HepG2 (cell line): Measurements from ENCODE around the gene GFPT1. TPM values are rescaled to one million over a fixed set of nuclear protein-coding genes. Genes with fewer than 3 reads are reported as not detected.

Experiments used
- BRF2 ChIP-seq: sonication (generic); formaldehyde crosslinking; IDR thresholded peaks from 2 replicates; pipeline ENCODE4 v1.8.1; 2022; ENCODE audit warnings: mild to moderate bottlenecking, missing genetic modification reagents
- CBX1 ChIP-seq: IDR thresholded peaks from one replicate; pipeline ENCODE4 v1.6.1; 2016; ENCODE audit warnings: antibody characterized with exemption, low read depth
- DMAP1 ChIP-seq: IDR thresholded peaks from 2 replicates; pipeline ENCODE4 v1.6.1; 2016
- EHMT2 ChIP-seq: fragments of 200-600 bp; sonication (generic); IDR thresholded peaks from 2 replicates; pipeline ENCODE4 v1.7.0; 2017; ENCODE audit warnings: antibody characterized with exemption, low read depth, low read length, borderline replicate concordance
- EP300 ChIP-seq, 3 experiments: sonication (generic) in 1 of 3; formaldehyde crosslinking in 1 of 3; IDR thresholded peaks; 2 replicates each; pipeline versions ENCODE4 v1.5.1 to v1.6.1; 2011 to 2020; ENCODE audit warnings: low read depth in 2 of 3, low read length in 2 of 3, borderline replicate concordance in 1 of 3, improper control_type of control experiment in 1 of 3, mild to moderate bottlenecking in 1 of 3, missing genetic modification reagents in 1 of 3, moderate library complexity in 1 of 3
- FOSL1 ChIP-seq: sonication (generic); formaldehyde crosslinking; IDR thresholded peaks from 2 replicates; pipeline ENCODE4 v1.9.0; 2021; ENCODE audit warnings: missing genetic modification reagents, borderline replicate concordance
- GABPA ChIP-seq, 2 experiments: IDR thresholded peaks; 2 replicates each; pipeline ENCODE4 v1.6.1; 2011 to 2016; ENCODE audit warnings: low read depth in 2 of 2, low read length in 1 of 2, missing biosample characterization in 1 of 2, missing genetic modification characterization in 1 of 2
- GABPB1 ChIP-seq: IDR thresholded peaks from 2 replicates; pipeline ENCODE4 v1.6.1; 2016; ENCODE audit warnings: mild to moderate bottlenecking, missing genetic modification reagents, moderate library complexity, missing compliant biosample characterization
- GLI4 ChIP-seq: sonication (generic); formaldehyde crosslinking; IDR thresholded peaks from 2 replicates; pipeline ENCODE4 v1.5.1; 2020; ENCODE audit warnings: missing genetic modification reagents, mild to moderate bottlenecking, moderate library complexity, borderline replicate concordance
- HNRNPLL ChIP-seq: fragments of 200-400 bp; formaldehyde crosslinking; IDR thresholded peaks from 2 replicates; pipeline ENCODE4 v1.6.1; 2017; ENCODE audit warnings: mild to moderate bottlenecking, low read depth, low read length; ENCODE audit not compliant: poor library complexity, severe bottlenecking
- HOXD1 ChIP-seq: sonication (generic); formaldehyde crosslinking; IDR thresholded peaks from 2 replicates; pipeline ENCODE4 v1.5.0; 2020; ENCODE audit warnings: missing genetic modification reagents
- KAT8 ChIP-seq: IDR thresholded peaks from 2 replicates; pipeline ENCODE4 v1.6.1; 2016; ENCODE audit warnings: missing genetic modification reagents, missing compliant biosample characterization
- LBX2 ChIP-seq: sonication (generic); formaldehyde crosslinking; IDR thresholded peaks from 2 replicates; pipeline ENCODE4 v1.5.0; 2020; ENCODE audit warnings: missing genetic modification reagents, mild to moderate bottlenecking, borderline replicate concordance
- MED13 ChIP-seq: sonication (generic); formaldehyde crosslinking; IDR thresholded peaks from 2 replicates; pipeline ENCODE4 v1.5.0; 2020; ENCODE audit warnings: missing genetic modification reagents
- PPARG ChIP-seq: conservative IDR thresholded peaks from 2 replicates; pipeline ENCODE4 v1.6.1; 2016; ENCODE audit warnings: missing biosample characterization, missing genetic modification reagents
- SMYD3 ChIP-seq: sonication (generic); formaldehyde crosslinking; IDR thresholded peaks from 2 replicates; pipeline ENCODE4 v1.8.1; 2023; ENCODE audit warnings: mild to moderate bottlenecking, missing genetic modification reagents
- SP1 ChIP-seq, 2 experiments: fragments of 450-650 bp in 1 of 2; sonication (generic) in 1 of 2; formaldehyde crosslinking in 1 of 2; IDR thresholded peaks; 2 replicates each; pipeline versions ENCODE4 v1.4.0 to v1.6.1; 2016 to 2020; ENCODE audit warnings: missing genetic modification reagents in 1 of 2
- SSRP1 ChIP-seq: IDR thresholded peaks from 2 replicates; pipeline ENCODE4 v1.6.1; 2016; ENCODE audit warnings: control low read depth
- ZNF441 ChIP-seq: sonication (generic); formaldehyde crosslinking; IDR thresholded peaks from 2 replicates; pipeline ENCODE4 v1.7.0; 2021; ENCODE audit warnings: missing genetic modification reagents, borderline replicate concordance
- ZNF451 ChIP-seq: sonication (generic); formaldehyde crosslinking; IDR thresholded peaks from 2 replicates; pipeline ENCODE4 v1.5.0; 2020; ENCODE audit warnings: mild to moderate bottlenecking, missing genetic modification reagents
- ZNF644 ChIP-seq: IDR thresholded peaks from 2 replicates; pipeline ENCODE4 v1.6.1; 2016; ENCODE audit warnings: low read depth
- ZSCAN31 ChIP-seq: sonication (generic); formaldehyde crosslinking; IDR thresholded peaks from 2 replicates; pipeline ENCODE4 v1.5.0; 2020; ENCODE audit warnings: low read depth, mild to moderate bottlenecking, missing genetic modification reagents
- polyA plus RNA-seq, 8 experiments: library from polyadenylated mRNA; depleted of rRNA in 3 of 8; stranded (reverse) in 7 of 8; unstranded in 1 of 8; fragments of >200 nt; fragmentation: Illumina TruSeq in 4 of 8; extraction: Trizol in 4 of 8; gene quantifications; 2 replicates each; pipeline versions ENCODE4 v1.2.1 to v1.2.3, GENCODE V29; 2011 to 2016; ENCODE audit warnings: low read depth in 4 of 8, missing spikeins in 1 of 8, mixed read lengths in 1 of 8; ENCODE audit not compliant: insufficient read depth in 1 of 8
- total RNA-seq, 5 experiments: library from RNA; depleted of rRNA; stranded (reverse); fragments of >200 nt; fragmentation: Illumina TruSeq; extraction: Trizol; gene quantifications; 2 replicates each; pipeline ENCODE4 v1.2.3, GENCODE V29; 2016; ENCODE audit warnings: low read depth in 1 of 5
- TF ChIP-seq, protein P1 (sequence below): sonication (generic); formaldehyde crosslinking; IDR thresholded peaks from 2 replicates; pipeline ENCODE4 v1.8.1; 2023; ENCODE audit warnings: mild to moderate bottlenecking, missing genetic modification reagents
- TF ChIP-seq, protein P2 (sequence below): sonication (generic); formaldehyde crosslinking; IDR thresholded peaks from 2 replicates; pipeline ENCODE4 v1.8.0; 2022; ENCODE audit warnings: low read depth, missing genetic modification reagents

The GFPT1 gene
- total and polyA plus RNA-seq, 2 of the 13 experiments (the other 11 are each of a cell fraction or from before 2014, with no cell fraction given), result 24.0 to 84.9 TPM

- TF ChIP-seq SP1 (IDR thresholded peaks at IDR 0.05), result no peak
- no peak for TF ChIP-seq SP1 (CRISPR knock-in tag; IDR thresholded peaks at IDR 0.05)
- TF ChIP-seq ZSCAN31 (CRISPR knock-in tag), result peak; percentile 63; the same call in 1 of the 2 replicates
- TF ChIP-seq ZNF451 (CRISPR knock-in tag), result no peak
- TF ChIP-seq ZNF441 (CRISPR knock-in tag), result no peak
- no peak for TF ChIP-seq SMYD3 (CRISPR knock-in tag)
- no peak for TF ChIP-seq FOSL1 (CRISPR knock-in tag)
- TF ChIP-seq, protein P1, sequence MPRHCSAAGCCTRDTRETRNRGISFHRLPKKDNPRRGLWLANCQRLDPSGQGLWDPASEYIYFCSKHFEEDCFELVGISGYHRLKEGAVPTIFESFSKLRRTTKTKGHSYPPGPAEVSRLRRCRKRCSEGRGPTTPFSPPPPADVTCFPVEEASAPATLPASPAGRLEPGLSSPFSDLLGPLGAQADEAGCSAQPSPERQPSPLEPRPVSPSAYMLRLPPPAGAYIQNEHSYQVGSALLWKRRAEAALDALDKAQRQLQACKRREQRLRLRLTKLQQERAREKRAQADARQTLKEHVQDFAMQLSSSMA (CRISPR knock-in tag), result no peak
- no peak for TF ChIP-seq HNRNPLL
- TF ChIP-seq GABPB1, result no peak
- TF ChIP-seq CBX1, result peak; percentile 46
- peak; percentile 28; the same call in 1 of the 2 replicates for TF ChIP-seq BRF2 (CRISPR knock-in tag)
- peak; percentile 49; the same call in 1 of the 2 replicates for TF ChIP-seq DMAP1
- TF ChIP-seq PPARG, result 0 out of 2 replicates have a peak, but pooled peaks have one; percentile 10
- TF ChIP-seq MED13 (CRISPR knock-in tag), result peak; percentile 96
- TF ChIP-seq, protein P2, sequence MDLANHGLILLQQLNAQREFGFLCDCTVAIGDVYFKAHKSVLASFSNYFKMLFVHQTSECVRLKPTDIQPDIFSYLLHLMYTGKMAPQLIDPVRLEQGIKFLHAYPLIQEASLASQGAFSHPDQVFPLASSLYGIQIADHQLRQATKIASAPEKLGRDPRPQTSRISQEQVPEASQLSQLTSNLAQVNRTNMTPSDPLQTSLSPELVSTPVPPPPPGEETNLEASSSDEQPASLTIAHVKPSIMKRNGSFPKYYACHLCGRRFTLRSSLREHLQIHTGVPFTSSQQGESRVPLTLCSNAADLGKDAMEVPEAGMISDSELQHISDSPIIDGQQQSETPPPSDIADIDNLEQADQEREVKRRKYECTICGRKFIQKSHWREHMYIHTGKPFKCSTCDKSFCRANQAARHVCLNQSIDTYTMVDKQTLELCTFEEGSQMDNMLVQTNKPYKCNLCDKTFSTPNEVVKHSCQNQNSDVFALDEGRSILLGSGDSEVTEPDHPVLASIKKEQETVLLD (CRISPR knock-in tag), result no peak
- no peak for TF ChIP-seq HOXD1
- TF ChIP-seq EHMT2, result no peak; the same call in 1 of the 2 replicates
- TF ChIP-seq GLI4 (CRISPR knock-in tag), result no peak
- peak; percentile 94; a peak in 2 of 4 replicates for TF ChIP-seq EP300 (IDR thresholded peaks at IDR 0.05; ENCODE audit: low read depth in 2 of 2, low read length in 2 of 2)
- TF ChIP-seq EP300 (CRISPR knock-in tag; IDR thresholded peaks at IDR 0.05; ENCODE audit: borderline replicate concordance), result peak; percentile 89
- 0 out of 2 replicates have a peak, but pooled peaks have one; percentile 34 for TF ChIP-seq KAT8 (CRISPR knock-in tag)
- TF ChIP-seq SSRP1 (CRISPR knock-in tag), result no peak
- no peak for TF ChIP-seq LBX2
- TF ChIP-seq GABPA (IDR thresholded peaks at IDR 0.05; ENCODE audit: low read depth, low read length), result no peak
- no peak for TF ChIP-seq GABPA (CRISPR knock-in tag; IDR thresholded peaks at IDR 0.05; ENCODE audit: low read depth)
- TF ChIP-seq ZNF644 (CRISPR knock-in tag), result peak; percentile 78
These were observed 106.9 kb downstream of the GFPT1 start (continued) for GRCh38 chr2:69279931-69280681.
